ENCODE results near the gene ITGA2.

DNA sequence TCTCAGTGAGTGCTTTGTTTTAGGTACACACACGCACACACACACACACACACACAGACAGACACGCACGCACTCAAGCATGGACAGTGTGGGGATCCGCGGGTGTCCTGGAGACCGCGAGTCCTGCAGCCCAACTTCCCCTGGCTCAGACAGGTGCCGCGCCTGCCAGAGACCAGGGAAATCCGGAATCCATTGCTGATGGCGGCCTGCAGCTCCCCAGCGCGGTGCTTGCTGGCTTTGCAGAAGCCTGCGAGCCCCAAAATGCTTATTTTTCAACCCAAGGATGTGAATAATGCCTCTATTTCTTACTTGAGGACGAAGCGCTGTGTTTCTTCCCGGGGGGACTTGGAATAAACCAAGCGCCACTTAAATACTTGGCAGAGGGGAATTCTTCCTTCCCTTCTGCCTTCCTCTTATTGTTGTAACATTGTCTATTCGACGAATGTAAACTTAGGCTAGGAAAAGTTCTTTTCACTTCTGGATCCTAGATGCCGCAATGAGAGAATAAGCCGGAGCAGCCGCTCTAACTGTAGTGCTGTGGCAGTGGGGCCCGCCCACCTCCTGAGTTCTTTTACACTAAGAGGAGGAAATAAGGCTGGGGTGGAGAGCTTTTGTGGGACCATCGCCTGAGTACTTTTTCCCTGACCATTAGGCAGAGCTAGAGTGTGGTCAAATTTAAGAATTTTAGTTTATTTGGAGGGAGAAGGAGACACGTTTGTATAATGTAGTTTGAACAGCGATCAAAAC lies 802 bp downstream of the ITGA2 start:
- TF ChIP-seq, protein P1, sequence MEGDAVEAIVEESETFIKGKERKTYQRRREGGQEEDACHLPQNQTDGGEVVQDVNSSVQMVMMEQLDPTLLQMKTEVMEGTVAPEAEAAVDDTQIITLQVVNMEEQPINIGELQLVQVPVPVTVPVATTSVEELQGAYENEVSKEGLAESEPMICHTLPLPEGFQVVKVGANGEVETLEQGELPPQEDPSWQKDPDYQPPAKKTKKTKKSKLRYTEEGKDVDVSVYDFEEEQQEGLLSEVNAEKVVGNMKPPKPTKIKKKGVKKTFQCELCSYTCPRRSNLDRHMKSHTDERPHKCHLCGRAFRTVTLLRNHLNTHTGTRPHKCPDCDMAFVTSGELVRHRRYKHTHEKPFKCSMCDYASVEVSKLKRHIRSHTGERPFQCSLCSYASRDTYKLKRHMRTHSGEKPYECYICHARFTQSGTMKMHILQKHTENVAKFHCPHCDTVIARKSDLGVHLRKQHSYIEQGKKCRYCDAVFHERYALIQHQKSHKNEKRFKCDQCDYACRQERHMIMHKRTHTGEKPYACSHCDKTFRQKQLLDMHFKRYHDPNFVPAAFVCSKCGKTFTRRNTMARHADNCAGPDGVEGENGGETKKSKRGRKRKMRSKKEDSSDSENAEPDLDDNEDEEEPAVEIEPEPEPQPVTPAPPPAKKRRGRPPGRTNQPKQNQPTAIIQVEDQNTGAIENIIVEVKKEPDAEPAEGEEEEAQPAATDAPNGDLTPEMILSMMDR (IDR thresholded peaks at IDR 0.05 in 4 of 5, conservative IDR thresholded peaks at IDR 0.05 in 1 of 5): no peak
- TF ChIP-seq POLR2A (IDR thresholded peaks at IDR 0.05): no peak
